Lung microvascular endothelial cell (primary cell): Measurements from ENCODE around the gene TMEM184A. TPM values are rescaled to one million over a fixed set of nuclear protein-coding genes. Genes with fewer than 3 reads are reported as not detected.

ENCODE experiments used
- DNase-seq, 2 donors: peaks; one replicate each; pipeline versions ENCODE4 v3.0.0 to v3.0.0-alpha.2; 2010; ENCODE audit warnings: low read depth in 2 of 2
- total RNA-seq: library from RNA; depleted of rRNA; stranded (reverse); fragments of >200 nt; gene quantifications from 2 replicates; pipeline ENCODE4 v1.2.1, GENCODE V29; 2014

The TMEM184A gene
- total RNA-seq, 1 donor from 2014 or later: under 0.01 TPM

DNA sequence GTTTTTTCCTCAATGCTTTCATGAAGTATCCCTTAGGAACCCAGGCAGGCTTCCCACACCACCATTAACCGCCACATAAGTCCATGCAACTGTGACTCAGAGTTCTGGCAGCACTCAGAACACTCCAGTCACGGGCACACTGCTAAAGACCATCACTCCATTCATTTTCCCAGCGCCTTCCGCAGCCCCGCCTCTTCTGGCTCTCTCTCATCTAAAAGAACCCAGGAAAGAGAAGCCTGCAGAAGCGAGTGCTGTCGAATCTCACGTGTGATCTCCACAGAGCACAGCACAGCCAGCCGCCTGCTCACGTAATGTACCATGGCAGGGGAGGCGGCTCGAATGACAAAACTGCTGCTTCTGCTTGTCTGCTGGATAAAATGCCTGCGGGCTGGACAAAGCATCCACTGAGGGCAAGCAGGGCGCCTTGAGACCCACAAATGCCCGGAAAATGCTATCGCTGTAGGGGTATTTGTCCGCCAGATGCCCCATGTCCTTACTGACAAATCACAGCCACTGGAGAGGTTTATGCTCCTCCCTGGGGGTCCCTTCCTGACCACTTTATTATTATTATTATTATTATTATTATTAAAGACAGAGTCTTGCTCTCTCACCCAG lies 12.0 kb upstream of the TMEM184A start:
- no peak for DNase-seq

DNA sequence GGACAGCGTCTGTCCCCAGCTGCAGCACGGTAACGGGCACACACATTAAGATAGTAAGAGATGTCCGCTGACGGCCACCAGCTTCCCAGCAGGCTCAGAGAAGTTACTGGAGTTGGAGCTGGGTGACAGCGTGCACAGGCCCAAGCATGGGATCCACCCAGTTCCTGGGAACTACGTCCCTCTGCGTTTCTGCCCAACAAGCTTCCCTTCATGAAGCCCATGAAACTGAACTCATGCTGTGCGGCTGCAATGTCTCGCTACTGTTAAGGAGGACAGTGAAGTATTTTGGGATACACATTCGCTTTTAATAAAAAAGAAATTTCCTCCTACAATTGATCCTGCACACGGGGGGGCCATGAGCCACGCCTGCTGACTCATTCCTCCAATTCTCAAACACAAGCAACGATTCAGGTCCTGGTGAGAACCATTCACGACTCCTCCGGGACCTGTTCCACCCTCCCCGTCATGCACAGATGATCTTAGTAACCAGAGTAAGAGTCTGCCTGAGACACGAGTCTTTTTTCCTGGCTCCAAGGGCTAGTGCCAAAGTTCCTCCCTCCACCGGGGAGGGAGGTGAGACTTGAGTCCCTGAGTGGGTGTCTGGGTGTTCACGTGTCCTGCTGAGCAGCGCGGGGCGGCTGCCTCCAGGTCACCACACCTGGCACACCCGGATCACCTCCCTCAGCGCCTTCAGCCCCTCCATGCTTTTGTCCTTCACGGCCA lies 11.2 kb upstream of the TMEM184A start:
- DNase-seq: no peak

DNA sequence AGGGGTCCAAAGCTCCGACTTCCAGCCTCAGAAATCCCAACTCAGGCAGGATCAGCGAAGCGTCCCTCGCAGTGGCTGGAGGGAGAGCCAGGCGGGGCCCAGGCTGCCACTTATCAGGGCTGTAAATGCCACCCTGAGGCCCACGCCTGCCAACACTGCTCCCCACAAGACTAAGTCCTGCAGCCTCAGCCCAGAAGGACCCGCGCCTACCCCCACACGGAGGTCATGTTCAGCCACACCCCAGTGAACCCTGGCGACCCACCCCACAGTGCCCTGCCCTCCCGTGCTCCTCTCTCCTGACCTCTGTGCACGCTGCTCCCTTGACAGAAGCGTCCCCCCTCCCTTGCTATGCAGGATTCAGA lies 10.7 kb upstream of the TMEM184A start:
- no peak for DNase-seq

DNA sequence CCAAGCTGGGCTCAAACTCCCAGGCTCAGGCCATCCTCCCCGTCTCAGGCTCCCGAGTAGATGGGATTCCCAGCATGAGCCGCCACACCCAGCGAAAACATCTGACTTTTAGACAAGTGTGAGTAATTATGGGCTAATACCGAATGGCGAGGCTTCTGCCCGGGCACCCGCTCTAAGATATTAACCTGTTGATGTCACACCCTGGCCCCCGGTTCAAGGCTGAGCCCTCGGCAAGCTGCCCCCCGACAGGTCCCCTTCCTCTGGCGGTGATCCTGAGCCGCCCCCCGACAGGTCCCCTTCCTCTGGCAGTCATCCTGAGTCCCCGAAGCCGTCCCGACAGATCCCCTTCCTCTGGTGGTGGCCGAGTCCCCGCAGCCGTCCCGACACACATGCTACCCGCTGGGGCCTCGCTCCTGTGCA lies 8.6 kb upstream of the TMEM184A start:
- DNase-seq: no peak

DNA sequence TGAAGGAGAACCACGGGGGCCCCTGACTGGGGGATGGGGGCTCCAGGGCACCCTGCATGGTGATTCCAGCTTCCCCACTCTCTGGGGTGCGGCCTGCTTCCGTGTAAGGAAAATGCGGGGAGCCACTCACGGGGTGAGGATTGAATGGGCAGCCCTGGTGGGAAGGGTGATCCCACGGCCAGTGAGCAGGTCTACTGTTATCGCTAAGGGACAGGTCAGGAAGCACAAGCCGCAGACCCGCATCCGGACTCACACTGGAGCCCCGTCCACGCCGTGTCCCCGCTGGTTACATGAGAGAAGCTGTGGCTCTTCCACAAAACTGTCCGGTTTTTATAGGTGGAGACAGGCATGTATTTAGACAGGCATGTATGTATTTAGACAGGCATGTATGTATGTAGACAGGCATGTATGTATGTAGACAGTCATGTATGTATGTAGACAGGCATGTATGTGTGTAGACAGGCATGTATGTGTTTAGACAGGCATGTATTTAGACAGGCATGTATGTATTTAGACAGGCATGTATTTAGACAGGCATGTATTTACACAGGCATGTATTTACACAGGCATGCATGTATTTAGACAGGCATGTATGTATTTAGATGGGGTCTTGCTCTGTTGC lies 8.1 kb upstream of the TMEM184A start:
- no peak for DNase-seq

DNA sequence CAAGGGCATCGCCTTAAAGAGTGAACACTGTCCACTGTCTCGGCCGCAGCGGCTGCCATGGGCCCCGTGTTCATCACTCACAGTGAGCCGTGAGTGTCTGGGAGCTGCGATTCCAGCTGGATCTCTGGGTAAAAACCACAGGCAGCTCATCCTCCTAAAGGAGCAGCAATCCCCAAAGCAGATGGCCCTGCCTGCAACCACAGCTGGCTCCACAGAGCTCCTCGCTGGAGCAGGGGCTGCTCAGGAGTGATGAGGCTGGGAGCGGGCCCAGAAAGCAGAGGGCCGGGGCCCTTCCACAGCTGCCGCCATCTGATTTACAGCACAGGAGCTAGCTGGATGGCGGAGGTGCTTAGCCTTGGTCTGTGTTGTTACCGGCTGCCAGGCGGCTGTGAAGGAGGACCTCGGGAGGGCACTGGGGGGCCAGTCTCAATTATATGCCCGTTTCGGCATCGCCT lies 6.6 kb upstream of the TMEM184A start:
- no peak for DNase-seq

DNA sequence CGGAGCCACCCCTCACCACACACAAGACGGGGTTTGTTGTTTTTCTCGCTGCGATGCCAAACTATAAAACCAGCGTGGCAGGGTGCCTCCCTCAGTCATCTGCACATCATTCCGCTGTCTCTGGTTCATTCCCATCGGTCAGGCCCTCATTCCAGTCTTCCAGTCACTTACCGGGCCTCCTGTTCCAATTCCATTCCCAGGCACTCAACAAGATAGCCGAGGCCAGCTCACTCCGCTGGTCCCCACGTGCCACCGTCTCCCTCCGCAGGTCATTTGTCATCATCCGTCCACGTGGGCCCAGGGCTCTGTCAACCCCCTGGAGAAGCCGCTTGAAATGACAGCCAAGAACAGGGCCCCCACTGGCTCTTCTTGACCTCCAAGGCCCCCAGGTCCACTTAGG lies 6.1 kb upstream of the TMEM184A start:
- no peak for DNase-seq

DNA sequence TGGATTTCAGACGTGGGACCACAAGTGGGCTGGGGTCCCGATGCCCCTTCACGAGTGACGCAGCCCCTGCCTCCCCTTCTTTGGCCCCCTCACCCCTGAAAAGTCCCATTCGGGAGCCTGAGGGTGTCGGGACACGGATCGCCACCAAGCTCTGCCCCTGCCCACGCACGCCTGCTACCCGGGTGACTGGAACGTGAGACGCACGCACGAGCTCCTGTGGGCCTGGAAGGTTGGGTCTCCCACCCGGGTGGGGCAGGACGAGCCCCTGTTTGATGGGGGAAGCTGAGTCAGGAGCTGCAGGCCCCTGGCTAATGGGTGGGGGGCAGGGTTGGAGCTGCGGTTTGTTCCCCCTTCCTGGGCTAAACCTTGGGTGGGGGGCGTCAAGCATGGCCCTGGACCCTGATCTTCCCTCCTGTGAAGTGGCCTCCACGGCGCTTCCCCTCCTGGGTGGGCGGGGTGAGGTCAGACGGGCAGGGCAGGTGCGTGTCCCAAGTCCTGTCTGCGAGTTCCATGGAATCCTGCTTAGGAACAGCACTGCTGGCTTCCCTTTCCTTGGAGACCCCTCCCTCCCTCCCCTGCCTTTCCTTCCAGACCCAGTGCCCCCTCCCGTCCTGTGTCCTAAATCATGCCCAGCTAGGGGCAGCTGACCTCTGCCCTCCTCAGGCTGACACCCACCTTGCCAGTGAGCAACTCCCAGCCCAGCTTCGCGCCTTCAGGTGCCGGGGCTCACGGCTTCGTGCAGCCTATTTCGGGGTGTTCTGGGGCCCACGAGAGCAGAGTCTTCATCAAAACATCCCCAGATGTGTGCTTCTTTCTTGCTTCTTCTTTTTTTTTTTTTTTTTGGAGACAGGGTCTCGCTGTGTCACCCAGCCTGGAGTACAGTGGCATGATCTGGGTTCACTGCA lies 5.3 kb upstream of the TMEM184A start:
- no peak for DNase-seq

DNA sequence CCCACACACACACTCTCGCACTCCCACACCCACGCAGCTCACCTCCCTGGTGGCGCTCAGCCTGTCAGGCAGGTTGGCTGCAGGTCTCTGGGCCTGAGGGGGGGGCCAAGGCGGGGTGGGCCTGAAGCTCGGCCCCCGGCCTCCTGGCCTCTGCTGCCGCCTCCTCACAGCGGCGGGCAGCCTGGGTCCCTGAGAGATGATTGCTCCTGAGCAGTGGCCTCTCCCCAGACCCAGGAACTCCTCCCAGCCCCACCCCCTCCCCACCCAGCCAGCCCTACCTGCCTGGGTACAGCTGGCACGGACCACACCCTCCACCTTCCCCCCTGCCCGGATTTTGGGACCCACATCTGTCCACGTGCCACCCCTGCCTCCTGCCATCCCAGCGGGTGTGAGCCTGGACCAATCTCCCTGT lies 4.6 kb upstream of the TMEM184A start:
- DNase-seq: no peak

DNA sequence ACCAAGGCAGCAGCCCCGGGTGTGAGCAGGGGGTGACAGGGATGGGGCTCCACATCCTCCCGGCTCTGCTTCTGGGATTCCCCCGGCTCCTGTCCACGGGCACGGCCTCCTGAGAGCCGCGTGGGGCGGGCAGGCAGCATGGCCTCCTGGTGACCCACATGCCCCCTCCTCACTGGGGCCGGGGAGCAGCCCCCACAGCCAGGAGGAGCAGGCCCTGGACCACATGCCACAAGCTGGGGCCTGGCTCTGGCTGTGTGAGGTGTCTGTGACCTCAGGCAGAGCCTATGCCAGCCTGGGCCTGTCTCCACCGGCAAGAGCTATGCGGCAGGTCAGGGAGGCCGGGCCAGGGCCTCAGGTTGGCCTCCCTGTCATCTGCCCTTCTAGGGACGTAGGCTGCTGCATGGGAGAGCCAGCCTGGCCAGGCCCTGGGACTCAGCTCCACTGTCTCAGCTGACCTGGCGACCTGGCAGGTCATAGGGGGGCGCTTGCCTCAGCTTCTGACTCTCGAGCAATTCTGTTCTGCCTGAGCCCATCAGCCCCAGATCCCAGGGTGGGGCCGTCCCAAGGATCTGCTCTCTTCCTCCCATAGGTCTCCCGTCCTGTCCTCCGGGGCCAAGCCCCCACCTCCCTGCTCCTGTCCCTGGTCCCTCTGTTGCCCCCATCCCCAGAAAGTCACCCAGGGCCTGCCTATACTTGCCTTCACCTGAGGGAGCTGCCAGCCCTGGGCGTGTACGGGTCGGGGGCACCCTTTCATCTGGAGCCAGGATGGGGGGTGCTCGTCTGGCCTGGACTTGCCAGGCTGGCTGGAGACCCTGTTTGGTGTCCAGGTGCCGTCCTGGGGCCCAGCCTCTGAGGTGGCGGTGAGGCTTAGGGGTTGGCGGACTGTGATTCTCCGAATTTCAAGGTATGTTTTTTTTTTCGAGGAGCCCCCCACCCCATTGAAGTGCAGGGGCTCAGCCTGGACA lies 3.9 kb upstream of the TMEM184A start:
- DNase-seq: no peak

DNA sequence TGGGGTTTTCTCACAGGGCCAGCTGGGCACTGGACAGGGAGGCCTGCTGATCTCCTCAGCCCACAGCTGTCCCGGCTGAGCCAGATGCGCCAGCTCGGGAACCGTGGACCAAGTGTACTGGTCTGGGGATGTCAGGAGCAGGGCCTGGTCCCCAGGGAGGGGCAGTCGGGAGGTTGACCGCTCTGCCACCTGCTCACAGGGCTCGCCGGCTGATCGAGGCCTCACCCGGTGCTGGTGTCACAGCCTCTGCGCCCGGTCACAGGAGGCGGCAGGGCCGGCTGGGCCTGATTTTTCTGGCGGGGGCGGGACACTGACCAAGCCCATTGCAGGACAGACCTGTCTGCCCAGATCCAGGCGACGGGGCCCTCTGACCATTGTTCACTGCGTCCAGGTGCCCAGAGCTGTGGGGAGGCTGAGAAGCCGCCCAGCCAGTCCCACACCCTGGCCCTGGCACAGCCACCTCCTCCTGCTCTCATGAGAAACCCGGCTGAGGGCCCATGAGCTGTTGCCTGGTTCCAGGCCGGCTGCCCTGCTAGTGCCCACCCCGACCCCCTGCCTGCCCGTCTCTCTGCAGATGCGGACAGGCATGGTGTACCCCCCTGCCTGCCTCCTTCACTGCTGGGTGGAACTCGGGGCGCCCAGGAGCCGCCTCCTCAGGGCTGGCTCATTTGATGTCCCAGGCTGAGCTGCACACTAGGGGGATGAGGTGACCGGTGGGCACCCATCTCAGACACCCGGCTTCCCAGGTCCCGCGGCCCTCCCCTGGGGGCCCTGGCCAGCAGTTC lies 3.0 kb upstream of the TMEM184A start:
- DNase-seq: no peak

DNA sequence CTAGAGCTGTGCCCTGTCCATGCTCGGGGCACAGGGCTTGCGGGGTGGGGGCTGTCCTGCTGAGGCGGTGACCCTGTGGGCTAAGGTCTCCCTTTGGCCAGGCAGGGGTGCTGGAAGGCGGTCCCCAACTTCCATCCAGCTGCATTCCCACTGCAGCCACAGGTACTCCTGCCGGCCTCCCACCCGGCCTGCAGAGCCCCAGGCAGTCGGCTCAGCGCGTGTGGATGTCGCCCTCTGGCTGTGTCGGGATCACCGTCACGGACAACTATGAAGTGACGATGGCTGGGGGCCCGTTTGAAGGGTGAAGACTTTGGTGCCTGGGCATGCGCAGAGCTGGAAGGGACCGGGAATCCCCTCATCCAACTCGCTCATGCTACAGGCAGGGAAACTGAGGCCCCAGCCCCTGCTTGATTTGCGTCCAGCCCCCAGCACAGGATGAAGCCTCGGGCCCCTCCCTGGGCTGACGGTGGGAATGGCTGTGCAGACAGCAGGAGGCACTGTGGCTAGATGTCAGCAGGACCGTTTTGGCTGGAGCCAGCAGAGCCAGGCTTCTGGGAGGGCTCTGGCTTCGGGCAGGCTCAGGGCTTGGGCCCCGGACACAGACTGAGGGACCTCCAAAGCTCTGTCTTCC lies 2.3 kb upstream of the TMEM184A start:
- peak; percentile 44 to 78 for DNase-seq

DNA sequence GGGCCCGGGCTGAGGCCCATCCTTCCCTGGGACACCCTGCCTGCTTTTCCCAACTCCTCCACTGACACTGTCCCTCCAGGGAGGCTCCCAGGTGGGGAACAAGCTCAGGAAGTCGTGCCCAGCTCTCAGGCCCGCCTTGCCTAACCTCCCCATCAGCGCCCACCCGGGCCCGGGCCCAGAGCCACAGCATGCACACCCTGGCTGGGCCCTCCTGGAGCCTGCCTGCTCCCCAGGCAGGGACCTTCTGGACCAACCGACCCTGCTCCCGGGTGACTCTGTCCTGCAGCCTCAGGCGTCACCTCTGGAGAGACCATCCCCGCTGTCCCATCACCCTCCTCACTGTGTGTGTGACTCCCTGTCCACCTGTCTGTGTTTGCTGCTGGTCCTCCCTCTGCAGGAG lies 1.8 kb upstream of the TMEM184A start:
- no peak for DNase-seq

DNA sequence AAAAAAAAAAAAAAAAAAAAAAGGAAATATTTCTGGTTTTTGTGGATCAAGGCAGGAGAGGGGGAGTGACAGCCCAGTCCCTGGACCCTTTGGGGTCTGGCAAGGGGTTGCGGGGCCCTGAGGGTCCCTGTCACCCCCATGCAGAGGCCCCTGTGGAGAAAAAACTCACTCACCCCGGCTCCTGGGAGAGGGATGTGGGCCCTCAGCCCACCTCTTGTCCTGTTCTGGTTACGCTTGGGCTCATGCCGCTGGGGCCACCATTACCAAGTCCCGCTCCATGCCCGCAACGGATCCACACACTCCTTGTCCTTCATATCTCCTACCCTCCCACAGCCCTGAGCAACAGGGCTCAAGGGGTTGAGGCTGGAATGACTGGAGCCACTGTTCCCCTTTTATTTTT lies 1.0 kb upstream of the TMEM184A start:
- DNase-seq: no peak

DNA sequence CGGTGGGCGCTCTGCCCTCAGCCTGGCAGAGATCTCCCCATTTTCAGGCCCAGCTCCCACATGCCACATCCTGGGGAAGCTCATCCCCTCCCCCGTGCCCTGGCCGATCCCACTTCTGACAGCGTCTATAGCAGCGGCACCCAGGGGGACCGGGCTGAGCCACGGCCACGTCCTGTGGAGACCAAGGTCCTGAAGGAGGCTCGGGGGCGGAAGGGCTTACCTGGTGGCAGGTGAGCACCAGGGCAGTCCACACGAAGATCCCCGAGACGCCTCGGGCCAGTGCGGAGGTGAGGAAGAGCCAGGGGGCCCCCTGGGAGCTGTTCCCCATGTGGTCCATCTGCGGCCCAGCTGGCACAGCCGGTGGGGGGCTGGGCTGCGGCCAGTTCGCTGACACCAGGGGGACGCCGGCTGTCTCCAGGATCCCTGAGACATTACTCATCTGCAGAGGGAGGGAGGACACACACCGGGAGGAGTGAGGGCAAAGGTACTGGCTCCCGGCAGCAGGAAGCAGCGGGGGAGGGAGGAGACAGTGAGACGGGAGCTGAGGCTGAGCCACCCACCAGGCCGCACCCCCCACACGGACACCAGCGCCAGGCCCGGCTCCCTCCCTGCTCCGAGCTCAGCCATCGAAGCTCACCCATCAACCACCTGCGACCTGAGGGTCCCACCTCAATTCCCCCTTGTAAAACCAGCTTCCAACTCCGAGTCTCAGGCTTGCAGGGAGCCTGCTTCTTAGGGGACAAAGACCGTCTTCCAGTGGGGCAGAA lies 776 bp downstream of the TMEM184A start:
- DNase-seq: peak in 1 of 2 donors; percentile 54

DNA sequence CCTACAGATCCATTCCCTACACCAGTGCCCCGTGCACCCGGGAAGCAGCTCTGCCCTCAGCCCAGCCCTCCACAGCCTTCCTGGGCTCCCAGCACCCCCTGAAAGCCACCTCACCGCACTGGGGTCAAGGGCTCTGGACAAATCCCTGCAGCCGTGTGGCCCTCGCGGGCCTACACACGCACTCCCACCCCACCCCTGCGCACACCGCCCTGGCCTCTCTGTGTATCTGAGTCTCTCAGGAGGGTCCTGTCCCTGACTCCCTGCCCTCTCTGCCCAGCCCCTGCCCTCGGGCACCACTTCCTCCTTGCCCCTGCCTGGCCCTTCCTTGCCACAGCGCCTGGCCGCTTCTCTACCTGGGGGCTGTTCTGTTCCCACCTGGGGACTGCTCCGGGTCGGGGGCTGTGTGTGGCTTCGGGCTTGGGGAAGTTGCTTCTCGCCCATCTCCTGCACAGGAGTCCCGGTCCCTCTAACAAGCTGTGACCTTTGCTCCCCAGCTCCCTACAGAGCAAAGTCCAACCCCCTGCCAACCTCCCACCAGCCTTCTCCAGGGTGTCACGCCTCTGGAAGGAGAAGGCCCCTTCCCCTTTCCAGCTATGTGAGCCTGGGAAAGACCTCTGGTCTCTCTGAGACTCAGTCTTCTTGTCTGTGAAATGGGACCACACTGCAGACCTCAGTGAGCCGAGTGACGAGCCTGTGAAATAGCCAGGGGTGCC lies 1.5 kb downstream of the TMEM184A start:
- no peak for DNase-seq

DNA sequence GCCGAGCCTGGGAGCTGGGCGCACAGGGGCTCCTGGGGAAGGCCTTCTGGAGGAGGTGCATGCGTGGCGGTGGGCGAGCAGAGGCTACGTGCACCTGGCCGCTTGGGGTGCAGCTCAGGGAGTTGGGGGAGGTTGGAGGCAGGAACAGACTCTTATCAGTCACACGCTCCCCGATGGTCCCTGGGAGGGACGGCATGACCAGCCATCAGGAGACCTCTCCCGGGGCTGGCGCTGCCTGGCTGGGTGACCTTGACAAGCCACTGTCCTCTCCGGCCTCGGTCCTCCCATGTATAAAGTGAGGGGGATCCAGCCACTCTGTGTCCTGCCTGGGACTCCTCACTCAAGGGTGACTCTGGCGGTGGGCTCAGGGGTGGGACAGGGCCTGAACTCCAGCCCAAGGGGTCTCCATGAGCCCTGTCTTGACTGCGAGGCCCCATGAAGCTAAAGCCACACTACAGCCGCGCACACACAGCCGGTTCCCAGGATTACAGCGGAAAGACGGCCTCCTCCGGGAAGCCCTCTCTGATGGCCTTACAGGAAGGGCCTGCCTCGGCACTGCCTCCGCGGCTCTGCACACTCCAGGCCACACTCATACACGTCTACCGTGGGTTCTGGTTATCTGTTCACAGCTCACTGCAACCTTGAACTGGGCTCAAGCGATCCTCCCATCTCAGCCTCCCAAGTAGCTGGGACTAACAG lies 2.3 kb downstream of the TMEM184A start:
- no peak for DNase-seq
